HG02870 (cell line): Measurements from ENCODE around the gene THEMIS.

Experiments
- ATAC-seq: cut with Tn5 transposase; IDR thresholded peaks from one replicate; pipeline ENCODE4 v1.9.1; 2021; ENCODE audit warnings: mild to moderate bottlenecking, moderate library complexity; ENCODE audit not compliant: unreplicated experiment

Gene THEMIS

DNA sequence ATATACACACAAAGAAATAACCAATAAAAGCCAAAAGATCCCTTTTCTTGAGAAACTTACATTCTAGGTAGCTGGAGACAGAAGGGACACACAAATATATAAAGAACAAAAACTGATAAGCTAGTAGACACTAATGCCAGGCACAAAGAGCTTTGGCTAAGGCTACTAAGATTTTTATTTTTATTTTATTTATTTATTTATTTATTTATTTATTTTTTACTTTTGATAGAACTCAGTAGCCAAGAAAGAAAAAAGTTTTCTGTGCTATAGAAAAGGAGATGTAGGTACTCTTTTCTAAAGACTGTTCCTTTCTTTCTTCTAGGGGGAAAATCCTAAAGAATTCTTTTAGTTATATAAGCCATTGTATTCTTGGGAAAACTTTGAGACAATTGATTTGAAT lies 34.1 kb downstream of the THEMIS start:
- ATAC-seq: no peak

DNA sequence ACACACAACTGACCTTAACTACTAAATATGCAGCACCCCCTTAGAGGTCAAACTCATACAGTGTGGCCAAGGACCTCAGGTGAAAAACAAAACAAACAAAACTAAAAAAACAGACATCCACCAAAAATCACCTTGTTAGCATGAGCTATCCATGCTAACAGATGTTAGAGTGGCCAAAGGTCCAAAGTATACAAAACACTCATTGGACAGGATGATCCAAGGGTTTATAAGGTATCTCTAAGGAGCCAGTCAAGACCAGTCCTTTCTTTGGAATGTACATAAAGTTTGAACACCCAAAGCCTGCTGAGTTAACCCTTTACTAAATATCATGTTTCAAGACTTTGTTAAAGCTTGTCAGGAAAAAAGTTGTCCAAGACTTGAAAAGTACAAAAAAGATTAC lies 35.8 kb downstream of the THEMIS start:
- no peak for ATAC-seq

GRCh38 chr6:127864701-127865100 lies 36.2 kb downstream of the THEMIS start:
- no peak for ATAC-seq

- ATAC-seq: no peak
These were observed 40.1 kb downstream of the THEMIS start for GRCh38 chr6:127860723-127861122.

DNA sequence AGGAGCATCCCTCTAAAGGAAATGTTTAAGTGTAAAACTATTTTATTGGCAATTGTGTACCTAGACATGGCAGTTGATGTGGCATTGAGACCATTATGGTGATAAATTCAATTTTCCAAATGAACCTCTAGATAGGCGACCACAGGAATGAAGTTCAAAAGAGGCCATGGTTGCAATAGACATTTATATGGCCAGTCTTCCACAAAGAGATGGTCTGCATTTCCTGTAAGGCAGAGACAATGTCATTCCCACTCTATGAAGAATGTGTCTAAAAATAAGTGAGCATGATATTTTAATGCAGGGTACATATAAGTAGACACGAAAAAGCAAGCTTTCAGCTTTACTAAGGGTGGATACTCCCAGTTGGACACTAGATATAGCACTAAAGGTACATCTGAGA lies 40.9 kb downstream of the THEMIS start:
- no peak for ATAC-seq

DNA sequence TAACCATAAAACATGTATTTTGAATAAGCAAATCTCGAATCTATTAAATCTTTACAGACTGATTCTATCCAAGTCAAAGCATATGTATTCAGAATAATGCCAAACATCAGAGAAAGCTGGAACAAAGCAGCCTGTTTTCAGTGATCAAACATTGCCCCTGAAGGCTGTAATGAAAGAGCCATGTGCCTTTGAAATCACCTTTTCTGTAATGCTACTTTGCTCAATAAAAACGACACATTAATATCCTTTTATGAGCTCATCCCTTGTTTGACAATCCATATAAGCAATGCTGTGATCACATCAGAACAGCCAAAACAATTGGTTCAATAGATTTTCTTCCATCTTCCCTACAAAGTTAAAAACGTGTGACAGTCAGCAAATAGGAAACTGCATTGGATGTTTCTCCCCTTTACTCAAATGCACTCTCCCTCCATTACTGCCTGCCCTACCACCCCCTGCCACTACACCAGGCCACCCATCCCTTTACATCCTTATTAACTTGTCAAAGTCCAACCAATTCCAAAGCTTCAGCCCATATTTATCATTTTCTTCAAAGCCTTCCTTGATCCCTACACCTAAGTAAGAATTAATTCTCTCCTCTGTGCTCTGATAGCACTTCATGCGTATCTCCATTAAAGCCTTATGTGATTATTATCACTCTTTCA lies 42.0 kb downstream of the THEMIS start:
- ATAC-seq: no peak

DNA sequence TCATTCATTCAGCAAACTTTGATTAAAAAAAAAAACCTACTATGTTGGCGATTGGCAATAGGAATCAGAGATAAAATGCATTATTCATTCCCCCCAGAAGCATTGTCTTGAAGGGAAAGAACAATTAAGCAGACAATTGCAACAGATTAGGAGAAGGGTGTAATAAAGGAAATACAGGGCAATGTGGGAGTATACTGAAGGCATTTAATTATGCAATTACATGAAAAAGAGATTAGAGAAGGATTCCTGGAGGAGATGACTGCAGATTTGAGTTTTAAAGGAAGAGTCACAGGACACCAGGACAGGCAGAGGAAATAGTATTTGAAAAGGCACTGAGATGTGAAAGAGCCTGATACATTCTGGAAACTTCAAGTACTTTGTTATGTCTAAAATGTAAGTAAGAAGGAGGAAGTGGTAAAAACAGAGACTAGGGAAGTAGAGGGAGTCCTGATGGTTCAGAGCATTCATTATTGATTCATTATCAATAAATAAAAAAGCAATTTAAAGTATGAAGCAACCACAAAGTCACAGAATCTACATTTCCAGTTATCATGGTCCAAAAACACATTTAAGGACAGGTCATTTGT lies 43.7 kb downstream of the THEMIS start:
- ATAC-seq: no peak

DNA sequence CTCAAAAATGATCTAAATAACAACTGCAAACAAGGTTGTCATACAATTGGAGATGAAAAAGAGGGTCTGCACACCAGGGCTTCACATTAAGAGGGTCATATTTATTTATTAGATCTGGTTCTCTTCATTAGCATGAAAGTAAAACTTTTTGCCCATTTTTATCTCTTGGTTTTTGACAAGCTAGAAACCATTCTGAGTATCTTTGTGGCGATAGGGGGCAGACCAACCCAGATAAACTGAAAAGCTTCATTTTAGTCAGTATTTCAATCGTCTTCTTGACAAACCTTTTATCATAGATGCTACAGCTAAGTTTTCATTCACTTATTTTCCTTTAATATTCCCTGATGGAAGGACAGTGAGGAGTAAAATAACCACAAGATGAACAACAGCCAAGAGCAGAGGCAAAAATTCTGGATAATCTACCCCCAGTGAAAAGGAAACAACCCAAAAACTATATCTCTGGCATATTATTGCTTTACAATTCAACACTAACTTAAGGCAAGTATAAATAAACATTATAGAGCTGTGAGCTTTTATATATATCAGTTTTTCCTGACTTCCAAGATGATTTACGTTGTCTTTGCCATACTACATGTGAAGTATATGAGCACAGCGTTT lies 45.2 kb downstream of the THEMIS start:
- ATAC-seq: no peak

GRCh38 chr6:127854009-127854408 lies 46.8 kb downstream of the THEMIS start:
- ATAC-seq: no peak

- no peak for ATAC-seq
These were observed 49.7 kb downstream of the THEMIS start for GRCh38 chr6:127851197-127851596.

- ATAC-seq: no peak
These were observed 55.6 kb downstream of the THEMIS start for GRCh38 chr6:127845242-127845641.

- ATAC-seq: no peak
These were observed 56.3 kb downstream of the THEMIS start for GRCh38 chr6:127844529-127844928.

- no peak for ATAC-seq
These were observed 57.3 kb downstream of the THEMIS start for GRCh38 chr6:127843582-127843981.

DNA sequence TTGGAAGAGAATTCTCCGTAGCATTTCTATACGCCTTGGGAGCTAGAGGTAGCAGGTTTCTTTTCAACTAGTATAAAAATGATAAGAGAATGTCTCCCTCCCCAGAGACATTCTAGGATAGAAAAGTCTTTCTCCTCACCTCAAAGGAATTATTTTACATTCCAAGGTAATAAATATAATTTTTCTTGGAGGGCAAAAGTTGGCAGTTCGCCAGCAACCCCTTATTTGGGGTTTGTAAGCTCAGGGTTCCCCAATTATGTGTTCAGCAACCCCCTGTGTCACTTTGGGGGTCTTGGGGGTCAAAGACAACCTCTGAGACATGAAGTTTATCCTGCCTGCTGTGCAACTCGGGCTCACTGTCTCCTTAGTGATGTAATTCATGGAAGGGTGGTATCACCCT lies 58.3 kb downstream of the THEMIS start:
- ATAC-seq: no peak

DNA sequence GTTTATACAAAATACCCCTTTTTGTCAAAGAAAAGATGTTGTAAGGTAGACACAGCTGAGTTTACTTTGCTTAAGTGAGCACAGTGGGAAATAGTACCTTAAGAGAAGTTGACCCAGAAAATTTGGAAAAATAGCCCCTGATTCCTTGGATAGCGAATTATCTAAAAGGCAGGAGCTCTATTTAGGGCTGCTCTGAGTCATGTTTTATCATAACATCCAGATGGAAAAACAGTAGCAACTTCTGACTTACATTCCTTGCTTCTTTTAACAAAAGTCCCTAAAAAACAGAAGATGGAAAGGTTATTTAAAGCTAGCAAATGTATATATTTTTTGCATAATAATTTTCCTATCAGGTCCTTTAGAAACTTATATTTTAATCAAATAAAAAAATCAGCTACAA lies 59.0 kb downstream of the THEMIS start:
- ATAC-seq: no peak

GRCh38 chr6:127834136-127834535 lies 66.7 kb downstream of the THEMIS start:
- no peak for ATAC-seq

GRCh38 chr6:127833336-127833735 lies 67.5 kb downstream of the THEMIS start:
- no peak for ATAC-seq

GRCh38 chr6:127832381-127832780 lies 68.5 kb downstream of the THEMIS start:
- no peak for ATAC-seq

GRCh38 chr6:127824061-127824460 lies 76.8 kb downstream of the THEMIS start:
- ATAC-seq: no peak

- ATAC-seq: no peak
These were observed 79.4 kb downstream of the THEMIS start for GRCh38 chr6:127821431-127821830.

DNA sequence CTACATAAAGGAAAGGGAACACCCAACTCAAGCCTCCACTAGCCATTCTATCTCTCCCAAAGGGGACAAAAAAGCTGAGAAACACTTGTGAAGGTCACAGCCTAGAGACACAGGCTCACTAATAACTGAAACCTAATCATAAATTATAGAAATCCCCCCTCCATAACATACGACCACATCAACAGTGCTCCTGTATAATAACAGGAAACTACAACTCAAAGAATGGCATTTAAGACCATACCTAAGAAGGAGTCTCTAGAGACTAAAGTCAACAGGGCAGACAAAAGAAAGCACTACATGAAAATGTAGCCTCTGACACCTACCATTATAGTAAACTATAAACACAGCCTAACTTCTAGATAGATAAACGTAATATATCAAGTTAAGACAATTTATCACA lies 82.7 kb downstream of the THEMIS start:
- ATAC-seq: no peak

GRCh38 chr6:127816643-127817042 lies 84.2 kb downstream of the THEMIS start:
- no peak for ATAC-seq

GRCh38 chr6:127813699-127814027 lies 87.2 kb downstream of the THEMIS start:
- no peak for ATAC-seq
